A549 treated with AZD2906 at 1 μM for 4 hours (cell line): ENCODE results near the gene SPINT1. TPM values are rescaled to one million over a fixed set of nuclear protein-coding genes. Genes with fewer than 3 reads are reported as not detected.

Source experiments
- total RNA-seq: library from RNA; stranded (reverse); fragments of 200-300 nt; extraction: Qiagen RNA extraction; gene quantifications from 5 replicates; pipeline ENCODE4 v1.2.3, GENCODE V29; 2022

SPINT1 gene
- 0.55 to 1.1 TPM (median 0.73 TPM) in 5 replicates for total RNA-seq

GRCh38 chr15:40843885-40844695 lies at the start of gene SPINT1:
TSS of gene SPINT1 (plus strand) at chr15:40844048. CDS start at chr15:40844555, 507 bp downstream.

GRCh38 chr15:40807028-40807887 lies 36.6 kb upstream of the SPINT1 start, which contains the start of the genes DNAJC17 and ZFYVE19:
TSS of gene DNAJC17 (minus strand) at chr15:40807473. CDS start at chr15:40807446, 27 bp downstream.
TSS of gene ZFYVE19 (plus strand) at chr15:40807089. CDS start at chr15:40807590, 501 bp downstream.

GRCh38 chr15:40828447-40829036 lies 15.3 kb upstream of the SPINT1 start, which contains the start of gene PPP1R14D:
TSS of gene PPP1R14D (minus strand) at chr15:40828708. CDS start at chr15:40828641, 67 bp downstream.

GRCh38 chr15:40873694-40874561 lies 30.1 kb downstream of the SPINT1 start, which contains the start of gene RHOV:
TSS of gene RHOV (minus strand) at chr15:40874234. CDS start at chr15:40874139, 95 bp downstream.

GRCh38 chr15:40893733-40894680 lies 50.2 kb downstream of the SPINT1 start, which contains the start of gene VPS18:
TSS of gene VPS18 (plus strand) at chr15:40894450. CDS start at chr15:40894769, 319 bp downstream.

Other genes starting within 250 kb of the SPINT1 start
- 5.3 to 8.2 TPM (median 6.1 TPM) in 5 replicates for gene KNL1, start 249.8 kb upstream of the SPINT1 start, total RNA-seq
- 17.9 to 21.0 TPM (median 20.6 TPM) in 5 replicates for gene RAD51, start 148.9 kb upstream of the SPINT1 start, total RNA-seq
- gene RMDN3, start 88.8 kb upstream of the SPINT1 start, total RNA-seq, result 20.7 to 22.6 TPM (median 21.8 TPM) in 5 replicates
- 7.1 to 9.5 TPM (median 8.3 TPM) in 5 replicates for gene GCHFR, start 80.0 kb upstream of the SPINT1 start, total RNA-seq
- 0.03 to 0.06 TPM (median 0.04 TPM) in 4 of 5 replicates, not detected in the other for gene C15orf62, start 74.1 kb upstream of the SPINT1 start, total RNA-seq
- 15.4 to 18.5 TPM (median 17.0 TPM) in 5 replicates for gene ZFYVE19, start 37.0 kb upstream of the SPINT1 start, total RNA-seq
- 19.6 to 25.2 TPM (median 23.2 TPM) in 5 replicates for gene DNAJC17, start 36.6 kb upstream of the SPINT1 start, total RNA-seq
- gene PPP1R14D, start 15.3 kb upstream of the SPINT1 start, total RNA-seq, result 0.14 to 0.21 TPM (median 0.17 TPM) in 3 of 5 replicates, not detected in the others
- 2.9 to 4.4 TPM (median 3.7 TPM) in 5 replicates for gene RHOV, start 30.2 kb downstream of the SPINT1 start, total RNA-seq
- 21.3 to 23.1 TPM (median 22.5 TPM) in 5 replicates for gene VPS18, start 50.4 kb downstream of the SPINT1 start, total RNA-seq
- 2.0 to 2.9 TPM (median 2.5 TPM) in 5 replicates for gene DLL4, start 85.3 kb downstream of the SPINT1 start, total RNA-seq
- gene CHAC1, start 109.4 kb downstream of the SPINT1 start, total RNA-seq, result 5.7 to 14.5 TPM (median 9.2 TPM) in 5 replicates